Esophagus squamous epithelium (tissue), 5 donors: ENCODE results near the gene KDM7A. TPM values are rescaled to one million over a fixed set of nuclear protein-coding genes. Genes with fewer than 3 reads are reported as not detected.

Experiments
- DNase-seq: peaks from one replicate; lab custom pipeline; 2025; lab: John Stamatoyannopoulos, UW
- H3K27ac ChIP-seq, 4 donors: fragments of 200-600 bp; sonication (generic); one replicate each; pipeline ENCODE4 v1.5.1; 2016 to 2019; ENCODE audit warnings: mild to moderate bottlenecking in 1 of 4
- H3K27me3 ChIP-seq, 4 donors: fragments of 200-600 bp; sonication (generic); 1 replicate in 3 of 4; 2 replicates in 1 of 4; pipeline versions ENCODE4 v1.5.1 to v1.6.0; 2017 to 2021; ENCODE audit warnings: antibody characterized with exemption in 1 of 4
- H3K36me3 ChIP-seq, 3 donors: fragments of 200-600 bp; sonication (generic); one replicate each; pipeline ENCODE4 v1.5.1; 2016 to 2019
- H3K4me1 ChIP-seq, 3 donors: fragments of 200-600 bp; sonication (generic); one replicate each; pipeline ENCODE4 v1.5.1; 2017 to 2019
- H3K4me3 ChIP-seq, 4 donors: fragments of 200-600 bp; sonication (generic); 1 replicate in 3 of 4; 2 replicates in 1 of 4; pipeline ENCODE4 v1.5.1; 2016 to 2019; ENCODE audit warnings: mild to moderate bottlenecking in 2 of 4, moderate library complexity in 1 of 4
- H3K9me3 ChIP-seq, 3 donors: fragments of 200-600 bp; sonication (generic); one replicate each; pipeline ENCODE4 v1.5.1; 2016 to 2019
- CTCF ChIP-seq, 6 experiments: fragments of 450-650 bp in 4 of 6; fragments of 200-600 bp in 2 of 6; sonication (generic) in 2 of 6; IDR thresholded peaks; one replicate each; pipeline ENCODE4 v1.5.1; 2016 to 2019; ENCODE audit warnings: antibody characterized with exemption in 6 of 6, mild to moderate bottlenecking in 4 of 6, moderate library complexity in 4 of 6
- POLR2A ChIP-seq, 4 donors: fragments of 450-650 bp; IDR thresholded peaks; one replicate each; pipeline ENCODE4 v1.6.1; 2017; ENCODE audit warnings: antibody characterized with exemption in 4 of 4, mild to moderate bottlenecking in 4 of 4, moderate library complexity in 3 of 4
- WGBS, 2 donors: methylation state at CpG; one replicate each; pipeline ENCODE4 v1.1.5; 2018; 5-methylcytosine and 5-hydroxymethylcytosine counted together
- intact Hi-C: fragments of 100-400 bp; cut with DNase I; formaldehyde crosslinking; loops from one replicate; pipeline ENCODE4 v1.15.0; 2022
- total RNA-seq, 4 donors: library from RNA; depleted of rRNA; stranded (reverse); fragments of >200 nt; gene quantifications; one replicate each; pipeline ENCODE4 v1.1.0, GENCODE V29; 2016
- donor health status: DM: yes; HTN: yes; CAD: no.

KDM7A gene
- total RNA-seq, 4 donors from 2014 or later, result 11.5 to 28.3 (median 19.9) TPM

DNA sequence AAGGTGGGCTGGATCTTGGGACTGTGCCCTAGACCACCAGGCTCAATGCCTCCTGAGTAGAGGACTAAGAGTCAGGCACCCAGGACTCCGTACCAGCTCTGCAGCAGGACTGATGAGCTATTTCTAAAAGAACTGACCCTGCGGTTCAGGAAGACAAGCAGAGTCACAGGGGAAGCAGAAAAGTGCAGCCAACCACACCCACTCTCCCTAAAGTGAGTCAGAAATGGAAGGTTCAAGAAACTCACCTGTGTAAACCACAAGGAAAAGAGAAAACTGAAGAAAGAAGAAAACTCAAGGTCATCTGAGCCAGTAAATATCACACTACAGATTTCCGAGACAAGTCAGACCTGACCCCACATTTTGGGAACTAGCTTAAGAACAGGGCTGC, 116.5 kb downstream of the KDM7A start:
- H3K4me1 ChIP-seq, result peaks cover 27 to 48% (median 29%) of the 10 kb centered on the region in 3 donors
- H3K9me3 ChIP-seq, result no peaks in the 10 kb centered on the region
- no peak for TF ChIP-seq CTCF (IDR thresholded peaks at IDR 0.05)
- TF ChIP-seq POLR2A (IDR thresholded peaks at IDR 0.05), result no peak
- peaks cover 0 to 24% (median 0%) of the 10 kb centered on the region in 3 donors for H3K36me3 ChIP-seq
- no peaks in the 10 kb centered on the region for H3K27me3 ChIP-seq
- peak overlapping the region; percentile 19 to 96 (median 92) for H3K27ac ChIP-seq
- intact Hi-C loops, result no loop called here
- 64 to 76% methylated on average over 3 of the region's 3 CpGs for WGBS, 2 donors
- no peak for DNase-seq
- H3K4me3 ChIP-seq, result no peak overlapping the region

- intact Hi-C loops, result loop anchor here (5.0 kb wide), 1 partner anchor 263 kb away; no protein-coding TSS in a partner anchor
- peaks cover 27 to 48% (median 29%) of the 10 kb centered on the region in 3 donors for H3K4me1 ChIP-seq
These were observed 117.2 kb downstream of the KDM7A start for GRCh38 chr7:140059273-140060242.

DNA sequence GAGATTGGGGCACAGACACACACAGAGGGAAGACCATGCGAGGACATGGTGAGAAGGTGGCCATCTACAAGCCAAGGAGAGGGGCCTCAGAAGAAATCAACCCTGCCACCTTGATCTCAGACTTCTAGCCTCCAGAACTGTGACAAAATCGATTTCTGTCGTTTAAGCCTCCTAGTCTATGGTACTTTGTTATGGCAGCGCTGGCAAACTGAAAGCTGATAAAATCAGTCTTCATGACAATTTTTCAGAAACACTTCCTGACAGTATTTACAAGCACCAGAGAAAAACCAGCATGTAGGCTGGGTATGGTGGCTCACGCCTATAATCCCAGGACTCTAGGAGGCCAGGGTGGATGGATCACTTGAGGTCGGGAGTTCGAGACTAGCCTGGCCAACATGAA, 118.3 kb downstream of the KDM7A start:
- H3K4me3 ChIP-seq, result no peak overlapping the region
- TF ChIP-seq POLR2A (IDR thresholded peaks at IDR 0.05) (no peak), CTCF (IDR thresholded peaks at IDR 0.05) (no peak)
- no peak overlapping the region for H3K27ac ChIP-seq
- intact Hi-C loops, result loop anchor here (5.0 kb wide), 1 partner anchor 264 kb away; no protein-coding TSS in a partner anchor
- no peaks in the 10 kb centered on the region for H3K9me3 ChIP-seq
- WGBS, 2 donors, result 73 to 89% methylated on average over 7 of the region's 7 CpGs
- DNase-seq, result no peak
- peaks cover 27 to 46% (median 29%) of the 10 kb centered on the region in 3 donors for H3K4me1 ChIP-seq
- H3K27me3 ChIP-seq, result no peaks in the 10 kb centered on the region
- H3K36me3 ChIP-seq, result peaks cover 0 to 38% (median 0%) of the 10 kb centered on the region in 3 donors

More at GRCh38 chr7:140059273-140060242, 117.2 kb downstream of the KDM7A start:
- peak overlapping the region in 1 of 4 donors; percentile 4 for H3K4me3 ChIP-seq
- peaks cover 0 to 28% (median 0%) of the 10 kb centered on the region in 3 donors for H3K36me3 ChIP-seq
- peak overlapping the region in 3 of 4 donors; percentile 50 to 96 (median 88) for H3K27ac ChIP-seq
- TF ChIP-seq CTCF (IDR thresholded peaks at IDR 0.05) (no peak), POLR2A (IDR thresholded peaks at IDR 0.05) (no peak)
- WGBS, 2 donors, result 52 to 56% methylated on average over 11 to 12 of the region's 12 CpGs
- no peaks in the 10 kb centered on the region for H3K27me3 ChIP-seq
- no peaks in the 10 kb centered on the region for H3K9me3 ChIP-seq
- DNase-seq, result no peak

- H3K27me3 ChIP-seq, result no peaks in the 10 kb centered on the region
- no peaks in the 10 kb centered on the region for H3K9me3 ChIP-seq
- H3K4me1 ChIP-seq, result peaks cover 25 to 38% (median 29%) of the 10 kb centered on the region in 3 donors
- no peak for DNase-seq
- no peak overlapping the region for H3K27ac ChIP-seq
- TF ChIP-seq POLR2A (IDR thresholded peaks at IDR 0.05), result no peak
- TF ChIP-seq CTCF (IDR thresholded peaks at IDR 0.05), result no peak
- H3K36me3 ChIP-seq, result peaks cover 0 to 48% (median 0%) of the 10 kb centered on the region in 3 donors
- WGBS, 2 donors, result 96 to 98% methylated on average over 3 of the region's 3 CpGs
- intact Hi-C loops, result loop anchor here (5.0 kb wide), 1 partner anchor 265 kb away; no protein-coding TSS in a partner anchor
- no peak overlapping the region for H3K4me3 ChIP-seq
These were observed 119.6 kb downstream of the KDM7A start for GRCh38 chr7:140057143-140057535.
